ENCODE results near the gene EVA1C. TPM values are rescaled to one million over a fixed set of nuclear protein-coding genes. Genes with fewer than 3 reads are reported as not detected.

The EVA1C gene
- polyA plus RNA-seq, 1 donor (not counting 4 experiments of a cell fraction or from before 2014, with no cell fraction given) = 15.3 TPM

DNA sequence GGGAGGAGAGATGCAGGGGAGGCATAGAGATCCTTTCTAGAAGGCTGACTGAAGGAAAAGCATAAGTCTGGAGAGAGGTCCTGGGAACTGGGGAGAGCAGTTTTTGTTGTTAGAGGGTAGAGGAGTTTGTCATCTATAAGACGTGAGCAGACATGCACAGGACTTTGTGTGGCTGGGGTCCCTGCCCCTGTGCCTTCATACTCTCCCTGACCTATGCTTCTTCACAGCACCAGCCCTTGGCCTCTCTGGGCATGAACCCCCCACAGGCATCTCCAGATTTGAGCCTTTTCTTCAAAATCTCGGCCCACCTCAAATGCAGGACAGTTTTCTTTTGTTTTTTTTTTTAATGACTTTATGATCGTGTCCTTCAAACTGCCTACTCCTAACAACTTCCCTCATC is 79.9 kb downstream of the EVA1C start:
- H3K9me3 ChIP-seq (ENCODE audit: control insufficient read depth, low read depth, low read length) = no peaks in the 10 kb centered on the region
- H3K27me3 ChIP-seq (ENCODE audit: control insufficient read depth, extremely low read depth, insufficient read depth, low read length) = no peaks in the 10 kb centered on the region
- no peaks in the 10 kb centered on the region for H4K20me1 ChIP-seq (ENCODE audit: control insufficient read depth, extremely low read depth, insufficient read depth, low read length)
- no peak for TF ChIP-seq EZH2 (IDR thresholded peaks at IDR 0.05; ENCODE audit: low read length)
- TF ChIP-seq, protein P1, sequence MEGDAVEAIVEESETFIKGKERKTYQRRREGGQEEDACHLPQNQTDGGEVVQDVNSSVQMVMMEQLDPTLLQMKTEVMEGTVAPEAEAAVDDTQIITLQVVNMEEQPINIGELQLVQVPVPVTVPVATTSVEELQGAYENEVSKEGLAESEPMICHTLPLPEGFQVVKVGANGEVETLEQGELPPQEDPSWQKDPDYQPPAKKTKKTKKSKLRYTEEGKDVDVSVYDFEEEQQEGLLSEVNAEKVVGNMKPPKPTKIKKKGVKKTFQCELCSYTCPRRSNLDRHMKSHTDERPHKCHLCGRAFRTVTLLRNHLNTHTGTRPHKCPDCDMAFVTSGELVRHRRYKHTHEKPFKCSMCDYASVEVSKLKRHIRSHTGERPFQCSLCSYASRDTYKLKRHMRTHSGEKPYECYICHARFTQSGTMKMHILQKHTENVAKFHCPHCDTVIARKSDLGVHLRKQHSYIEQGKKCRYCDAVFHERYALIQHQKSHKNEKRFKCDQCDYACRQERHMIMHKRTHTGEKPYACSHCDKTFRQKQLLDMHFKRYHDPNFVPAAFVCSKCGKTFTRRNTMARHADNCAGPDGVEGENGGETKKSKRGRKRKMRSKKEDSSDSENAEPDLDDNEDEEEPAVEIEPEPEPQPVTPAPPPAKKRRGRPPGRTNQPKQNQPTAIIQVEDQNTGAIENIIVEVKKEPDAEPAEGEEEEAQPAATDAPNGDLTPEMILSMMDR (optimal IDR thresholded peaks at IDR 0.05 in 1 of 3, IDR thresholded peaks at IDR 0.05 in 1 of 3, conservative IDR thresholded peaks at IDR 0.05 in 1 of 3; ENCODE audit: extremely low read depth in 1 of 3, insufficient read depth in 2 of 3, low read length in 3 of 3) = no peak
- no peak for FAIRE-seq
- H3K79me2 ChIP-seq (ENCODE audit: control insufficient read depth, insufficient read depth, low read length) = no peaks in the 10 kb centered on the region
- peaks cover 0 to 6% of the 10 kb centered on the region in 2 experiments for H3K36me3 ChIP-seq (ENCODE audit: control insufficient read depth in 2 of 2, extremely low read depth in 1 of 2, insufficient read depth in 2 of 2, low read length in 2 of 2)
- H2AFZ ChIP-seq (ENCODE audit: control insufficient read depth, low read length) = no peak overlapping the region
- no peak for DNase-seq (ENCODE audit: low read depth, low spot score)
- no peak overlapping the region for H3K4me3 ChIP-seq (ENCODE audit: control insufficient read depth in 2 of 3, extremely low read depth in 1 of 3, insufficient read depth in 2 of 3, low read depth in 1 of 3, low read length in 3 of 3)
- H3K27ac ChIP-seq (ENCODE audit: control insufficient read depth, insufficient read depth, low read length) = no peak overlapping the region
- no peak overlapping the region for H3K4me2 ChIP-seq (ENCODE audit: control insufficient read depth, extremely low read depth, insufficient read depth, low read depth, low read length)
- dilution Hi-C loops (cut with MboI; ENCODE audit: extremely low pct_ligation_motif_present, low sequenced_read_pairs) = no loop called here
- H3K9me1 ChIP-seq (ENCODE audit: control insufficient read depth, extremely low read depth, insufficient read depth, low read length) = no peaks in the 10 kb centered on the region
- H3K4me1 ChIP-seq (ENCODE audit: control insufficient read depth, extremely low read depth, insufficient read depth, low read length) = peaks cover 14% of the 10 kb centered on the region
- H3K9ac ChIP-seq (ENCODE audit: control insufficient read depth, extremely low read depth, insufficient read depth, low read length) = no peak overlapping the region

DNA sequence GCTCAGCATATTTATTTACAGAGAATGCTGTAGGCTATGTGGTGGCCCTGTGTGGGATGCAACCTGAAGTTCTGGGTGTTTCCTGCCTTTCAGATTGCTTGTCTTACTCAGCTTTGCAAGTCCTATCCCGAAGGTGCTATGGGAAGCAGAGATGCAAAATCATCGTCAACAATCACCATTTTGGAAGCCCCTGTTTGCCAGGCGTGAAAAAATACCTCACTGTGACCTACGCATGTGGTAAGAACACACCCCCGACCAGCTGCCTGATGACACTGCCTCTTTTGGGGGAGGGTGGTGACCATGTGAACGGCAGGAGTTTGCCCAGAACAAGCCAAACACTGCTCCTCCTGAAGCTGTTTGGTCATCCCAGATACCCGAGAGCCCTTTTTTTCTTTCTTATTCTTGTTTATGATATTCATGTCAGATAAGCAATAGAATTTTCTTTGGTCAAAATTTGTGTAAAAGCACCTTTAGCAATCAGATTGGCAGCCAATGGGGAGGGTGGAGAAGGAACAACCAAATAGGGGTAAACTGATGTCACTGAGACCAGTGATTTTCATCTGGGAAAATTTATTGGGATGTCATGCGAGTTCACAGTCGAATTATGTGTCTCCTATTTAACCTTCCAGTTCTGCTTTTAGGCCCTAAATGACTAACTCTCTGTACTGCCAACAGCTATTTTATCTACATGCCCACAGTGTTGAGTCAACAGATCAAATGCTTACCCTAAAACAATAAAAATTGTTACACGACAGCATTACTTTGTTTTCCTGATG is 82.6 kb downstream of the EVA1C start:
- peak overlapping the region; percentile 12 for H3K4me2 ChIP-seq (ENCODE audit: control insufficient read depth, extremely low read depth, insufficient read depth, low read depth, low read length)
- no peak for FAIRE-seq
- no peak for DNase-seq (ENCODE audit: low read depth, low spot score)
- H3K79me2 ChIP-seq (ENCODE audit: control insufficient read depth, insufficient read depth, low read length) = no peaks in the 10 kb centered on the region
- no peaks in the 10 kb centered on the region for H3K9me3 ChIP-seq (ENCODE audit: control insufficient read depth, low read depth, low read length)
- dilution Hi-C loops (cut with MboI; ENCODE audit: extremely low pct_ligation_motif_present, low sequenced_read_pairs) = no loop called here
- no peak overlapping the region for H3K27ac ChIP-seq (ENCODE audit: control insufficient read depth, insufficient read depth, low read length)
- H3K4me1 ChIP-seq (ENCODE audit: control insufficient read depth, extremely low read depth, insufficient read depth, low read length) = peaks cover 14% of the 10 kb centered on the region
- no peak overlapping the region for H3K9ac ChIP-seq (ENCODE audit: control insufficient read depth, extremely low read depth, insufficient read depth, low read length)
- H3K9me1 ChIP-seq (ENCODE audit: control insufficient read depth, extremely low read depth, insufficient read depth, low read length) = no peaks in the 10 kb centered on the region
- H3K4me3 ChIP-seq (ENCODE audit: control insufficient read depth in 2 of 3, extremely low read depth in 1 of 3, insufficient read depth in 2 of 3, low read depth in 1 of 3, low read length in 3 of 3) = no peak overlapping the region
- H2AFZ ChIP-seq (ENCODE audit: control insufficient read depth, low read length) = no peak overlapping the region
- TF ChIP-seq, protein P1 (optimal IDR thresholded peaks at IDR 0.05 in 1 of 3, IDR thresholded peaks at IDR 0.05 in 1 of 3, conservative IDR thresholded peaks at IDR 0.05 in 1 of 3; ENCODE audit: extremely low read depth in 1 of 3, insufficient read depth in 2 of 3, low read length in 3 of 3) = no peak
- TF ChIP-seq EZH2 (IDR thresholded peaks at IDR 0.05; ENCODE audit: low read length) = no peak
- peaks cover 0 to 6% of the 10 kb centered on the region in 2 experiments for H3K36me3 ChIP-seq (ENCODE audit: control insufficient read depth in 2 of 2, extremely low read depth in 1 of 2, insufficient read depth in 2 of 2, low read length in 2 of 2)
- H4K20me1 ChIP-seq (ENCODE audit: control insufficient read depth, extremely low read depth, insufficient read depth, low read length) = no peaks in the 10 kb centered on the region
- no peaks in the 10 kb centered on the region for H3K27me3 ChIP-seq (ENCODE audit: control insufficient read depth, extremely low read depth, insufficient read depth, low read length)

Measured in keratinocyte (primary cell).